ENCODE results near the gene KEL.

The KEL gene

DNA sequence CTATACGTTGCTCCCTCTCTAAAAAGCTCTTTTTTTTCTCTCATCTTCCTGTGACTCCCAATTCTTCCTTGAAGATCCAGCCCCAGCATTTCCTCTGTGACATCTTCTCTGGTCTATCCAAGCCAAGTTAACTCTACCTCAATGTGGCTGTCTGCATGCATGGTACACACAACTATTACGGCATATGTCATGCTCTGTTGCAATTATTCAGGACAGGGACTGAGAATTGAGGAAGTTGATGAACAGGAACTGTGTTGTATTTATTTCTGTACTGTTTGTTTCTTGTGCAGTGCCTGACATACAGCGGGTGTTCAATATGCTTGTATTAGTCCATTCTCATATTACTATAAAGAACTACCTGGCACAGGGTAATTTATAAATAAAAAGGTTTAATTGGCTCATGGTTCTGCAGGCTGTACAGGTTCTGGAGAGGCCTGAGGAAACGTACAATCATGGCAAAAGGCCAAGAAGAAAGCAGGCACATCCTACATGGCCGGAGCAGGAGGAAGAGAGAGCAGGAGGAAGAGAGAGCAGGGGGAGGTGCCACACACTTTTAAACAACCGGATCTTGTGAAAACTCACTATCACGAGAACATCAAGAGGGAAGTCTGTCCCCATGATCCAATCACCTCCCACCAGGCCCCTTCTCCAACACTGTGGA is 34.9 kb downstream of the KEL start:
- no peak for DNase-seq

DNA sequence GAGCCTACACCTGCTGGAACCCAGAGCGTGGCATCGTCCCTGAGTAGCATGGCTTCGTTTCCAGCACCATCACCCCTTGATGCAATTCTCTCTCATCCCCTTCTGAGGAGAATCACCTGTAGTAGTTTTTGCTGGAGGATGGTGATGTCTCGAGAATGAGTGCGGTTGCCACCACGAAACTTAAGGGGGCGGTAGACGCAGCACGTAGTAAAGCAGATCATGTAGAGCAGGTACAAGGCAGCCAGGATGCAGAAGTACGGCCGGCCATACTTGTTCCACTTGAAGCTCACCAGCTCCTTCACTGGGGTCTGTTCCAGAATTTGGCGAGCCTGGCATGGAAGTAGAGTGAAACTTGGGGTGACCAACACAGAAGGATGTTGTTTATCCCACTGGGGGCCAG is 36.8 kb downstream of the KEL start:
- no peak for DNase-seq

DNA sequence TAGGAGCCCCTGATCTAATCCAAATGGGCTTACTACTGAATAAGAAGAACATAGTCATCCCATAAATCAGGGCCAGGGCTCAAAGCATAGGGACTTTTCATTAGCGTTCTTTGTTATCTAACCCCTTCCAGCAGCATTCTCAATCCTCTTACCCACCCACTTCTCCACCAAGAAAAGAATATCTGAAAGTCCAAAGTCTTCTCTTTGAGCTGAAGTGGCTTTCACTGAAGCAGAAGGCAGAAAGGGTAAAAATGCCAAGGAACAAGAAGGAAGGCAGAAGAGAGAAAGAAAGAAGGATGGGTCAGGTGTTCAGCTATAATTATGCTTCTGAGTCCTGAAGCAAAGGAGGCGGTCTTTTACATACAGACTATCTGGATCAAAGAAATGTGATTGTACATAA is 38.8 kb downstream of the KEL start:
- no peak for DNase-seq

DNA sequence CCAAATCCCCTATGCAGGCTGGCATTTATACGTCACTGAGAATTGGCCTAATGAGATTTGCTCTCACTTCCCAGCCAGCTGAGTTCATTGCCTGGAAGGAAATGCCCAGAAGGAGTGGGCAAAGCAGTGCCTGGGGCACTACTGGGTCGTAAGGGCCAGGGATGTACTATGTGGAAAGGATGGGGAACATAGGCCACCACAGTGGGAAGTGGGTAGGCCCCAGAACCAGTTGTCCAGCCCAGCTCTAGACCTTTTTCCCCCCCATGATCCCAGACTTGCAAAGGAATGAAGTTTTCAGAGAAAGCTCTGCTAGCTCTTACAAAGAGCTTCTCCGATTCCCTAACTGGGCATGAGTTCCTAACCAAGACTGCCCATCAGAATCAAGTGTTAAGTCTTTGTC is 42.5 kb downstream of the KEL start:
- DNase-seq = no peak

DNA sequence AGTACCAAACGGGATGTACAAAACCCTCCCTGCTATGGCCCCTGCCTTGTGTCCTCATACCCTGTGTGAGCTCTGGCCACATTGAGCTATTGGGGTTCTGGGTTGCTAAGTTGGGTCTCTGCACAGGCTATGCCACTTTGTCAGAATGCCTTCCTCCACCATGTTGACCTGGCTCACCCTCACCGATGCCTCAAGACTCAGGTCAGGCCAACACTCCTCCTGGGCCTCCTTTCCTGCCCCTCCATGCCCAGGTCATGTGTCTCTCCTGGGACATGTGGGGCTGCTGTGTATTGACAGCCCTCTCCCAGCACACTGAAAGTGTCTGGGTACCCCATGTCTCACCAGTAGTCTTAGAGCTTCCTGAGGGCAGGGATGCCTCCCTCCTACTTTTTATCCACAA is 43.3 kb downstream of the KEL start:
- no peak for DNase-seq

DNA sequence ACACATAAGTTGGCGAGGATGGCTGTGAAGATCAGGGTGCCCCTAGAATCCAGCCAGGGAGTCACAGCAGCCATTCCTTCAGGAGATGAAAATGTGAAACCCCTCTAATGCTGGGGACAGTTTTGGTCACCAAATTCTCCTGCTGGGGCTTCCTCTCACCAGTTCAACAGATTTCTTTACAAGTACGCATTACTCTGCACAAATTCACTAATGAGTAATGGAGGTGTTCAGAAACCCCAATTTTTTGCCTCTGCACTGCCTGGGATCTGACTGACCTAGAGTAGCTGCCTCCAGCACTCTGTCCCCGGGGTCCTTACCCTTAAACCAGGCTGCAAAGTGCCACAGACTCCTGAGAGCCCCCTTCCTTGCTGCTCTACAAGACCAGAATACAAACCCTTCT is 44.7 kb downstream of the KEL start:
- DNase-seq = no peak

DNA sequence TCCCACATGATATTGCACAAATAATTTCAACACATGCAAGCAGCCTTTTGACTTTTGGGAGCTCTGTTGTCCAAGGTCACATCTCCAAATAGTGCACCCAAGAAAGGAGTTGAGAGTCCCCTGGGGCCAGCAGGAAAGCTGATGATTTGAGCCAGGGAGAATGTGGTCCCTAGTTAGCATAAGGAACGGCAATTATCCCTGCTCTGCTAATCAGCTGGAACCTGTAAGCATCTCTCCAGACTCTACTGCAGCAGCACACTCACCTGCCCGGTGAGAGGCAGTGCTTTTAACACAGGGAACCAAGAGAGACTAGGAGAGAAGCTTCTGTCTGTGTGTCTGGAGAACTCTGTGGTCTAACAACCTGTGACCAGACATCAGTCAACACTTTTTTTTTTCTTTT is 45.7 kb downstream of the KEL start:
- no peak for DNase-seq

DNA sequence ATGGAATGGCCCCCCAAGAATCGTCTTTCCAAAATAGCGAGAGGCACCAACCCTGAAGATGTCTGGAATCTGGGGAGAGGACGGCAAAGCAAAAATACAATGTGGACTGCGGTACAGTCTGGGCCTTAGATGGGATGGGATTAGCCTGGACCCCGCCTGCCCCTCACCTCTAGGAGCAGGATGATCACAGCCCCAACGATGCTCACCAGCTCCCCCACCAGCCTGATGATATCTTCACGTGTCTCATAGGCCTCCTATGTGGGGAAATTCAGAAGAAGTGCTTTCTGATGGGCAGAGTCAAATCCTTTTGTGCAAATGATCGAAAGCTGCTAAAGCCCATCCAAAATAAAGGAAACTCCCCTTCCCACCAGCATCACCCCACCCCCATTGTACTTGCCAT is 46.8 kb downstream of the KEL start:
- no peak for DNase-seq

DNA sequence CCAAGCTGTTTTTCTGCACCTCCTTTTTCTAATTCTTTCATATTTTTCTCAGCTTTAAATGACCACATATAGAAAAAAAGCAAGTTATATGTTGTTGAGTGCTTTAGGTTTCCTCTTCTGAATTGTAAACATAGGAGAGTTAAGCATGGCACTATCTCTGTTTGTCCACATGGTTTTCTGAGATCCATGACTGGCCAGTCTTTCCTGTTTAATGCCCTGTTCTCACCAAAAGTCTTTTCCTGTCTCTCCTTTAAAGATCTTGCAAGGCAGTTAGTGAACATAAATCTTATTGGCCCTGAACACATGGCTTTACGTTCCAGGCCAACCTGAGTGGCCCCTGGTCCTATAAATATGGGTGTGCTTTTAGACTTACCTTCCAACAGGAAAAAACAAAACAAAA is 48.0 kb downstream of the KEL start:
- DNase-seq = no peak

DNA sequence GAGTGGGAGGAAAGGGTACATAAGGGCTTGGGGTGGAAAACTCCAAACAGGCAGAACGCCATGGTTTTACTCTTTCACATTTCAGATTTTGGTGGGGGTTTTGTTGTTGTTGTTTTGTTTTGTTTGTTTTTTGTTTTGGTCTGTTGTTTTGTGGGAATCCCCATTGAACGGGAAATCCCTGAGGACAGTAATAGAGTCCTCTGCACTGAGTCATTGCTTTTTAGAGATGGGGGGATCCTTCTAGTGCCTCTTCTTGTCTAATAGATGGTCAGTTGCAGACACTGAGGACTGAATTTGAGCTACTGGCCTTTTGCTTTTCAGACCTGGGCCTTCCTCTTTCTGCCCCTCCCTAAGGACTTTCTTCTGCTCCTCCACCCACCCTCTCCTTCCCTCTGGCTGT is 48.6 kb downstream of the KEL start:
- no peak for DNase-seq

DNA sequence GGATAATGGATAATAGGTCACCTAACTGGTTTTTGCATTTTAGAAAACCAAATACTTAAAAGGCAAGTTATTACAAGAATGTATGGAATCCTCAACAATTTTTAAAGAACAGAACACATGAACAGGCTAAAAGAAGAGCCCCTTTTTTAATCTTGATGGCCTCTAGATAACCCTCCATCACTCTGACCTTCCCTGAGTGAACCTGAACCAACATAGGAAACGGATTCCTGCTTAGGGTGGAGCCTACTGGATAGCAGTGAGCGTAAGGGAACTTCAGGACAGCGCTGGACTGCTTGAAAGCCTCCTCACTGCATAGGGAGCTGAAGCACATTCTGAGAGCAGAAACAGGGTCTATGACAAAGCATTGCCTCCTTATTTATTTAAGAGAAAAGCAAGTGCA is 49.1 kb downstream of the KEL start:
- no peak for DNase-seq

DNA sequence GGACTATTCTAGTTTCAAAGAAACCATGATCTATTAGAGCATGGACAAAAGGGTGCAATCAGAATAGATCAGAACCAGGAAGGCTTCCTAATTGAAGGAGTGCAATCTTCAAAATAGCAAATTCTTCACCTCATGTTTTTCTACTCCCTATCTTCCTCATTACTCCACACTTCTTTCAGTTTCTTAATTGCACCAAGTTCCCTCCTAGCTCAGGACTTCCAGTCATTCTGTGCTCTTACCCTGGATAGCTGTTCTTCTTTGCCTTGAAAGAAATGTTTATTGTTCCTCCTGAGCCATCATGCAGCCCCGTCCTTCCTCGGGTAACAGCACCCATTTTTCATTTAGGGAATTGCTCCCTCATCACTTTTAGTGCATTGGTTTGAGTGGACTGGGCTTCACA is 51.7 kb downstream of the KEL start:
- no peak for DNase-seq

DNA sequence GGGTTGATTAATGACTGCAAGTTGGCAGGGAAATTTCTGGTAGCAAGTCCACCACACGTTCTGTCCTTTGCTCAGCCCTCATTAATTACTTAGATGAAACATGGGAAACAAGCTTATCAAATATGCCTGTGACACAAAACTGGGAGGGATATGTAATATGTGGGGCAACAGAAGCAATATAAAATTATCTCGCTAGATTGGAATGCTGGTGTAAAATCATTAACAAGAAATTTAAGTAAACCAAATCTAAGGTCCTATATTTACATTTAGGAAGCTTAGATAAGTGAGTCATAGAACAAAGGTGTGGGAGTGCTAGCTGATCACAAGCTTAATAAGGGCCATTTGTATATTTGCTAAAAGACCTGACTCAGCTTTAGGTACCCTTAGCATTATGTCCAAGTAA is 52.1 kb downstream of the KEL start:
- no peak for DNase-seq

DNA sequence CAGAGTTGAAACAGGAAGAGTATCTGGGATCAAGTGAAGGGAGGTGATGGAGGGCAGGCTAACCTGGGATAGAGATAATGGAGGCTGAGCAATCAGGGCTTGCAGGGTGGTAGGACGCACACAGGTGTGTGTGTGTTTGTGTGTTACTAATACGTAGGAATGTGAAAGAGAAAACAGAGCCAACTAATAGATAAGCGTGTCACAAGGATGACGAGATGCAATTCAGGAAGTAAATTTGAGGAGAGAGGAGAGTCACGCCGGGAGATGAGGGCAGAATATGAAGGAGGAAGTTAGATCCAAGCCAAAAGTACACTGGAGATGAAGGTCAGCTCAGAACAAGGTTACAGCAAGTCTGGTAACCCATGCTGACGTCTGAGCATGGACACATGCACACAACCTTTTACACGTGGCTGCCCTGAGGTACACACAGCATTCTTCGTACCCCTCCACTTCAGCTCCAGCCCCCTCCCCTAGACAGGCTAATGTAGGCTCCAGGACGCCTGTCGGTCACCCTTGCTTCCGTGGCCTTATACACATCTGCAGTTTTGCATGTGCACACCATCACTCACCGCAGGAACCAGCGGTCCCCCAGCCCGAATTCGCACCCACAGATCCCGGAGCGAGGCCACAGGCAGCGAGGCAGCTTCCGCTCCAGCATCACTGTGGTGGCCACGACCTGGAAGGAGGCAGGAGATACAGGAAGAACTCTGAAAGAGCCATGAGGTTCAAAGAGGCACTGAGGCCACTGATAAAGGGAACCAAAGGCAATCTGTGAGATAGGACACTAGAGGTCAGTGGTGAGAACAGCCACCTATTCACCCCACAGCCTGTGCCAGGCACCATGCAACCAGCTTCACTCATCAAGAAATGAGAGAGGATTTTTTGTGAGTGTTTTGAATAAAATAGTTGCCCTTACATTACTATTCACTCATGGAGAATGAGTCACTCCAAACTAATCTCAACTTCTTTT is 53.0 kb downstream of the KEL start:
- DNase-seq = no peak

DNA sequence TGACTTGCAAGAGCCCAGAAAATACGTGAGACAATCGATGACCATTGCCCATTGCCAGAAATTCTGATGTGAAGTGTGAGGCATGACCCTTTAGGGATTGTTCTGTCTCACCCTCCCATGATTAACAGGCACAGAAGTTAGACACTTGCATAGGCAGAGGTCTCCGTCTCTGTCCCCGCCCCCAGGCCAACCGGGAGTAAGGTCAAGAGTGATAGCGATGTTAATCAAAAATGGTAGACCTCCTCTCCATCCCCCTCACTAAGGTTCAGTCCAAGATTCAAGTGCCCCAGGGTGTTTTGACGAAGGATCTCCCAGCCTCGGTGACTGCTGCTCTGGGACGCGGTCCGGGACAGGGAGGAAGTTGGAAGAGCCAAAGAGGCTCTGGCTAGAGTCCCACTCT is 53.9 kb downstream of the KEL start:
- no peak for DNase-seq

DNA sequence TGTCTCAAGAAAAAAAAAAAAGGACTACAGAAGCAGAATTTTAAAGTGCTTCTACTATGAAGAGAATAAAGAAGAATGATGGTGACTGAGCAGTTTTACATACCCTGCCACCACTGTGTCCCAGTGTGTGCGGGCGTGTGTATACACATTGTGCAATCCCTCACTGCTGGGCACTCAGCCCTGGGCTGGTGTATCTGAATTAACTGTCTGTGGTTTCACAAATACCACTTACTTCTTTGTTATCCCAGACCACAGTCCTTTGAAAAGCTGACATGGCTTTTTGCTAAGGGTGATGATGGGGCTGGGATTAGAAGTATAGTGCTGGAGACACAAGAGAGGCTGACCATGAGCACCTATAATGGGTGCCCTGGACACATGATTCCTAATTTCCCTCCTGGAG is 55.5 kb downstream of the KEL start:
- no peak for DNase-seq

DNA sequence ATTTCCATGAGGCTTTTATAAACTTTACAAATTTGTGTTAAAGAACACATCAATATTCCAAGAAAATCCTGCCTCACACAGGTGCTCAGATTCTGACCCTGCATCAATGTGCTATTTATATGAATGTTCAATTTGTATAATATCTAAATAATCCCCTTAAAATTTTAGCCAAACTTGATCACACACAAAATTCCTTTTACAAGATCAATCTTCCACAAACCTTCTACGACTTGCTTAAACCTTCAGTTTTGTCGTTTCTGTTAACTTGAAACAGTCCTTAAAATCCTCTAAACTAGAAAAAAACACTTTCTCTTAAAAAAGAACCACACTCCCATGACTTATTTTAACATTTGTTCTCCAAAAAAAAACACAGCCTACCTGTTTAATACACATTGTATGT is 56.4 kb downstream of the KEL start:
- DNase-seq = no peak

DNA sequence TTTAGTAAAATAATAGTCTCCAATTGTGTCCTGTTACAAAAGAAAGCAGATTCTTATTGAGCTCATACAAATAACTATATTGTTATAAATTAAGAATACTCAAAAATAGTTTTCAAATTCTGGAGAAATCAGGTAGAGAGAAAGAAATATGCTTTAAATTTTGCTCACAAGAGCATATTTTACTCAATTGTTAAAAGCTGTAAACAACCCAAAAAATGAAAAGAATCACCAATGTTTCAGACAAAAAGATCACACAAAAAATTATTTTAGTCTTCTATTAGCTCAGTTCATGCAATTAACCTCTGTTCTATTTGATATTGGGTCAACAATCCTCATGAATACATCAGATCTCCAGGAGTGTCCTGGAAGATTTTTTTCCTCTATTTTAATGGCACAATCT is 58.0 kb downstream of the KEL start:
- DNase-seq = no peak

DNA sequence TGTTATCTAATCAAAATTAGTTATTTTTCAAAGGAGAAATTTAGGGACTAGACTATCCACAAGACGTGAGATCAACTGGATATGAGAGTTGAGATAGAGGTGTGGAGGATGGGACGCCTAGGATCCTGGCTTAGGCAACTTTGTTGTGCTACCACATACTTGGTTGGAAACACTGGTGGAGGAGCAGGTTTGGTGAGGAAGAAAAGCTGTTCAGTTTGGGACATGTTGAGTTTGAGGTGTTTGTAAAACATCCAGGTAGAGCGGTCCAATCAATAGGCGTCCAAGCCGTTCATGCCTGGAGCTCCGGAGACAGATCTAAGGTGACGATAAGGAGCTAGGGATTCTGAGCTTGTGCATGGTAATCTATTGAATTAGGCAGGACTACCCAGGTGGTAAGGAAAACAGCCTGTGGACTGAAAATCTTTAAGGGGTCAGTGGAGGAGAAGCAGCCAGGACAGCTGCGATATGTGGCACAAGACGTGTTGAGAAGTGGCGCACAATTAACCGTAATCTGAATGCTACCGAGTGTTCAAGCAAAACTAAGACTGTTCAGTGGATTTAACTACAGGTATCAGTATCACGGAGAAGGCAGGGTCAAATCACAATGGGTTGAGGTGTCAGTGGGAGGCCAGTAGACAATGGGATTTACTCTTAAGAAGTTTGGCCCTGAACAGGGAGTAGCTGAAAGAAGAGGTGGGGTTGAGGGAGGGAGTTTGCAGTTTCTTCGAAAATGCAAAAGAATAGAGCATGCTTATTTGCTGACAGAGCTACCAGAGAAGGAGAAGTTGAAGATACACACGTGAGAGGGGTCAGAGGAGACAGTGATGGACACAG is 60.5 kb downstream of the KEL start:
- no peak for DNase-seq

DNA sequence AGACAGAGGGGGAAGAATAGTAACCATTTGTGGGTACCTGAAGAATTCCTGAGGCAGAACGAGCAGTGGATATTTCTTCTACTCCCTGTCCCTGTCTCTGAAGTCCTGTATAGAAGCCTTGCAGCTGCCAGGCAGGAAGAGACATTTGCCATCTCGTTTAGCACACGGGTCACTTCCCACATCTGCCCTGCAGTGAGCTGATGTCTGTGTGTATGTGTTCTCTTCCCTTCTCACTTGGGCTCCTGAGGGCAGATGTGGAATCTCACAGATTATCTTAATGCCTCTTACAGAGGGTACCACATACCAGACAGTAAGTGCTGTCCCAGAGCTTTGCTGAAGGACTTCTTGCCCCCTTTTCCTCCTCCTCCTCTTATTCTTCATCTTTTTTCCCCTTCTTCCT is 62.5 kb downstream of the KEL start:
- no peak for DNase-seq

DNA sequence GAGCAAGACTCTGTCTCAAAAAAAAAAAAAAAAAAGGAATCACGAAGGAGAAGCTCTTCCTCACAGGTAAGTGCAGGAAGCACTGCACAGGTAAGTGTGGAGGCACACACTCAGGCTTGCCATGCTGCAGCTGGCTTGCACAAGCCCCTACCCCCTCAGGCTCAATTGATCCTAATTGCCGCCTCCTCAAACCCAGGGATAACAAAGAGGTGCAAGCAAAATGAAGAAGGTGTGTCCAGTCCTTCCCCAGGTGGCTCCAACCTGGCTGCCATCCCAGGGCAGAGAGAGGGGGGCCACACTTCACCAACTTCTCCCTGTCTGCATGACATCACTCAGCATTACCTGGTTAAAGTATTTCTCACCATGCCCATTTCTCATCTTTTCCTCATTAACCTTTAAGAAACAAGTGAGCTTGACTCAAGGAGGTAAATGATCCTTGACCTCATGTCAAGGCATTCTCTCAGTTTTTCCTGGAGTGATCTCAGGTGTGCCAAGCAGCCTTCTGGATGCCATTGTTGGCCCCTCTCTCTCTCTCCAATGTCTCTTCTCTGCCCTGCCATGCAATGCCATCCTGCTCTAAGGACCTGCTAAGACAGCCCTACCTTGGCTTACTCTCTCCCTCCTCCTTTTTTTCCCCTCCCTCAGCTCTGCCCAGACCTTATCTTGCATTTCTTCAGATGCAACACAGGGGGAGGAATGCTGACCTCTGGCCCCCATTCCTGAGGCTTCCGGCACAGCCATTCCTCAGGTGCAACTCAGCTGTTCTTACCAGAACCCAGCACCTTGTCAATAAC is 63.6 kb downstream of the KEL start:
- DNase-seq = no peak

DNA sequence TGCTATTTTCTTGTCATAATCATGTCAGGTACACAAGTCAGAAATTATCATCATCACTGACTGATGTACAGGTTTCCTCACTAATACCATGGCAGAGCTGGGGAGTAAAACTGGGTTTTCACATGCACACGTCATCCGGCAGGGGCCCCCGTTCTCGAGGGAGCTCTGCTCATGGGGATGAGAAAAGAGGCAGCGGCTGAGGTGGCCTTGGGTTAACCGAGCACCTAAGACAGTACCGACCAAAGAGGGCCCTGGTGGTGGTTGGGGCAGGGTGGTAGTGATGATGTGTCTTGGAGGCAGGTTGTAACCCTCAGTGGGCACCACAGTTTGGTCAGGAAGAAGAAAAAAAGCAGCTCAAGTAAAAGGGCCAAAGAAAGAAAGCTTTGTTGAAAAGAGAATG is 64.5 kb downstream of the KEL start:
- DNase-seq = no peak
